Measurements from ENCODE around the gene KRTAP4-4. TPM values are rescaled to one million over a fixed set of nuclear protein-coding genes. Genes with fewer than 3 reads are reported as not detected.
"Not testable (repeated sequence)": the region's sequence is repeated elsewhere in the genome, so short reads cannot be mapped to it uniquely, and the experiment has no call there.

The KRTAP4-4 gene
- total RNA-seq, 4 donors from 2014 or later, result not detected

DNA sequence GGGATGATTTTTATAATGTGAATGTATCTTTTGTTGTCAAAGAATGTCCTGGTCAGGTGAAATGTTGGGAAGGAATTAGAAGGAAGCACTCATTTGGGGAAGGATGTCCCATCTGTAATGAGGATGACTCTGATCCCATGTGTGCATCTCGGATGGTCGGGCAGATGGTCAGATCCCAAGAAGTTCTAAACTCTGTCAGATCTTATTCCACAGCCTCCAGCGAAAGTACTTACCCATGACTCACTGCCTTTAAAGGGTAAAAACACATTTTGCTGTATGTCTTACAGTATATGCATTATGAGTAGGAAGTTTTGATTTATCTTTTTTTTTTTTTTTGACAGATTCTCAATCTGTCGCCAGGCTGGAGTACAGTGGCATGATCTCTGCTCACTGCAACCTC is 41.8 kb downstream of the KRTAP4-4 start:
- H3K27me3 ChIP-seq, result peaks cover 38% of the 10 kb centered on the region
- no peak overlapping the region for H3K4me3 ChIP-seq
- 67 to 90% methylated on average over 1 to 4 of the region's 4 CpGs for WGBS, 2 donors (ENCODE audit: low coverage in 1 of 2)
- H3K9me3 ChIP-seq, result no peaks in the 10 kb centered on the region
- no peak for ATAC-seq
- no peaks in the 10 kb centered on the region for H3K4me1 ChIP-seq
- H3K27ac ChIP-seq, result no peak overlapping the region
- TF ChIP-seq POLR2AphosphoS5 (IDR thresholded peaks at IDR 0.05), result no peak
- TF ChIP-seq POLR2A (IDR thresholded peaks at IDR 0.05), result no peak
- no peak for TF ChIP-seq CTCF (IDR thresholded peaks at IDR 0.05)
- no peak for TF ChIP-seq EP300 (IDR thresholded peaks at IDR 0.05)
- no peaks in the 10 kb centered on the region for H3K36me3 ChIP-seq

GRCh38 chr17:41117846-41118386 is 42.6 kb downstream of the KRTAP4-4 start, which contains the start of gene KRTAP4-11:
Gene KRTAP4-11, minus strand, starts transcription at chr17:41118373. Its CDS starts 58 bp downstream, at chr17:41118315.
- not testable (repeated sequence) for H3K27ac ChIP-seq, H3K36me3 ChIP-seq, ATAC-seq, H3K4me1 ChIP-seq, H3K4me3 ChIP-seq, H3K9me3 ChIP-seq
- 20 to 91% methylated on average over 2 to 4 of the region's 10 CpGs for WGBS, 2 donors (ENCODE audit: low coverage in 1 of 2)
- peaks cover 31% of the 10 kb centered on the region for H3K27me3 ChIP-seq

DNA sequence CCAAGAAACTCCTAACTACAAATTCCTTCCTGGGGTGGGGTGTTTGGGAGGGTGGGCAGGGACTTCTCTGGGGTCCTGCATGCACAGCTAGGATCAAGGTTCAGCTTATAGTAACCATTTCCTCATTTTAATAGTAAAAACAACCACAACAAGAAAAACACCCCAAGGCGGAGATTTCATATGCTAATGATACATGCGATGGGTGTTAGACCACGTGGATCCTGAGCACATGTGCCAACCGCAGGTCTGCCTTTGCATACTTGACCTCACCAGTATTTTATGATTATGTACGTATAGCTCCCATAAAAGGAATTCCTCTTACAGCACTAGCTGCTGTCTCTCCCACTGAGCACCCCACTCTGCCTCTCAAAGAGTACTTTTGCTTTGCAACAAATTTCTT is 44.3 kb downstream of the KRTAP4-4 start:
- 51 to 55% methylated on average over 5 of the region's 5 CpGs for WGBS, 2 donors (ENCODE audit: low coverage in 1 of 2)
- Histone ChIP-seq H3K4me1 (no peaks in the 10 kb centered on the region), H3K27ac (no peak overlapping the region), H3K4me3 (no peak overlapping the region), H3K9me3 (no peaks in the 10 kb centered on the region), H3K36me3 (no peaks in the 10 kb centered on the region), H3K27me3 (peaks cover 27% of the 10 kb centered on the region)
- TF ChIP-seq POLR2AphosphoS5 (IDR thresholded peaks at IDR 0.05) (no peak), EP300 (IDR thresholded peaks at IDR 0.05) (no peak), CTCF (IDR thresholded peaks at IDR 0.05) (no peak), POLR2A (IDR thresholded peaks at IDR 0.05) (no peak)
- no peak for ATAC-seq

DNA sequence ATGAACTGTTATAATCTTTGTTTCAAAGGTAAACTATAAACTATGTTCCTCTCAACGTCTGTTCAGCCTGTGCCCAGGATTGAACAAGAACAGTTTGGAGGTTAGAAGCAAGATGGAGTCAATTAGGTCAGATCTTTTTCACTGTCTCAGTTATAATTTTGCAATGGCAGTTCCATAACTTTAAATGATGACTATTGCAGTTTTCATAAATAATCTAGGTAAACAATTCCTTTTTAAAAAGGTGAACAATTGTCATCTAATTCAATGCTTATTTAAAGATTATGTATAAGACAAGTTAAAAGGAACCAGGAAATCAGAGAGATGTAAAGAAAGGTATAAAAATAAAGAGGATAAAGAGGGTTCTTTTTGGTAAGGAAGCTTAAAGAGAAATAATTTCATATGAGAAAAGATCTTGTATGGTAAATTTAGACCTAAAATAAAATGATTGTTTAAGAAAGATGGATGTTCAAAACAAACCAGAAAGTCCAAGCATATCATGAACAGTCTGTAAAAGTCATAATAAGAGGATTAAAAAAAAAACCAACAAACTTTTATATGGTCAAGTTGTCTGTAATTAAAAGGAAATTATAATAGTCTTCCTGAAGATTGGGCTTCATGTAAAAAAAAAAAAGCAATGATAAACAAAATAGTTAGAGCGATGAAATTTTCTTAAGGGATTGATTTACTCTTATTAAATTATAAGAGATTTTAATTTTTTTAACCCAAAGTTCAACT is 49.2 kb downstream of the KRTAP4-4 start:
- Histone ChIP-seq H3K4me3 (no peak overlapping the region), H3K27me3 (peaks cover 21% of the 10 kb centered on the region), H3K36me3 (no peaks in the 10 kb centered on the region), H3K27ac (no peak overlapping the region), H3K4me1 (no peaks in the 10 kb centered on the region), H3K9me3 (no peaks in the 10 kb centered on the region)
- no peak for ATAC-seq
- TF ChIP-seq EP300 (IDR thresholded peaks at IDR 0.05), result no peak
- TF ChIP-seq POLR2A (IDR thresholded peaks at IDR 0.05), result no peak
- no peak for TF ChIP-seq CTCF (IDR thresholded peaks at IDR 0.05)
- TF ChIP-seq POLR2AphosphoS5 (IDR thresholded peaks at IDR 0.05), result no peak
- 77 to 81% methylated on average over 2 of the region's 2 CpGs for WGBS, 2 donors (ENCODE audit: low coverage in 1 of 2)

Small RNAs within 50 kb of the gene (small RNA-seq; reads per million reads assigned to genes)
- gene KRTAP4-17P, result 0 reads per million in 4 donors

Other genes starting within 250 kb of the KRTAP4-4 start
- 1 to 10 TPM in 1 of 4 donors, not detected in 3; 6.1 TPM for gene KRT23, start 223.1 kb downstream of the KRTAP4-4 start, total RNA-seq
- not detected for gene KRT39, start 193.8 kb downstream of the KRTAP4-4 start, total RNA-seq
- not detected for gene KRT40, start 176.4 kb downstream of the KRTAP4-4 start, total RNA-seq
- not detected for gene KRTAP3-3, start 166.6 kb downstream of the KRTAP4-4 start, total RNA-seq
- not detected for gene KRTAP3-2, start 160.8 kb downstream of the KRTAP4-4 start, total RNA-seq
- not detected for gene KRTAP3-1, start 151.6 kb downstream of the KRTAP4-4 start, total RNA-seq
- gene KRTAP1-5, start 133.5 kb downstream of the KRTAP4-4 start, total RNA-seq, result not detected
- not detected for gene KRTAP1-4, start 130.6 kb downstream of the KRTAP4-4 start, total RNA-seq
- not detected for gene KRTAP1-3, start 125.9 kb downstream of the KRTAP4-4 start, total RNA-seq
- not detected for gene KRTAP1-1, start 119.3 kb downstream of the KRTAP4-4 start, total RNA-seq
- not detected for gene KRTAP2-1, start 113.4 kb downstream of the KRTAP4-4 start, total RNA-seq
- not detected for gene KRTAP2-2, start 105.5 kb downstream of the KRTAP4-4 start, total RNA-seq
- gene KRTAP2-3, start 100.6 kb downstream of the KRTAP4-4 start, total RNA-seq, result not detected
- gene KRTAP2-4, start 94.9 kb downstream of the KRTAP4-4 start, total RNA-seq, result not detected
- not detected for gene KRTAP4-7, start 76.6 kb downstream of the KRTAP4-4 start, total RNA-seq
- gene KRTAP4-8, start 62.6 kb downstream of the KRTAP4-4 start, total RNA-seq, result not detected
- gene KRTAP4-16, start 58.5 kb downstream of the KRTAP4-4 start, total RNA-seq, result not detected
- not detected for gene KRTAP4-9, start 55.4 kb downstream of the KRTAP4-4 start, total RNA-seq
- not detected for gene KRTAP4-11, start 42.4 kb downstream of the KRTAP4-4 start, total RNA-seq
- not detected for gene KRTAP4-12, start 36.6 kb downstream of the KRTAP4-4 start, total RNA-seq
- not detected for gene KRTAP4-6, start 20.2 kb downstream of the KRTAP4-4 start, total RNA-seq
- not detected for gene KRTAP4-5, start 10.9 kb downstream of the KRTAP4-4 start, total RNA-seq
- gene KRTAP4-3, start 7.5 kb upstream of the KRTAP4-4 start, total RNA-seq, result not detected
- not detected for gene KRTAP4-2, start 17.5 kb upstream of the KRTAP4-4 start, total RNA-seq
- gene KRTAP4-1, start 24.2 kb upstream of the KRTAP4-4 start, total RNA-seq, result not detected
- not detected for gene KRTAP9-1, start 29.1 kb upstream of the KRTAP4-4 start, total RNA-seq
- not detected for gene KRTAP9-2, start 65.9 kb upstream of the KRTAP4-4 start, total RNA-seq
- not detected for gene KRTAP9-3, start 71.7 kb upstream of the KRTAP4-4 start, total RNA-seq
- not detected for gene KRTAP9-8, start 77.3 kb upstream of the KRTAP4-4 start, total RNA-seq
- not detected for gene KRTAP9-4, start 88.9 kb upstream of the KRTAP4-4 start, total RNA-seq
- not detected for gene KRTAP9-9, start 94.6 kb upstream of the KRTAP4-4 start, total RNA-seq
- gene KRTAP9-6, start 104.6 kb upstream of the KRTAP4-4 start, total RNA-seq, result not detected
- under 1 TPM in 1 of 4 donors, not detected in 3; 0.66 TPM for gene KRTAP9-7, start 115.0 kb upstream of the KRTAP4-4 start, total RNA-seq
- not detected for gene KRTAP29-1, start 142.1 kb upstream of the KRTAP4-4 start, total RNA-seq
- gene KRTAP16-1, start 148.6 kb upstream of the KRTAP4-4 start, total RNA-seq, result not detected
- gene KRTAP17-1, start 155.0 kb upstream of the KRTAP4-4 start, total RNA-seq, result not detected
- gene KRT33A, start 190.1 kb upstream of the KRTAP4-4 start, total RNA-seq, result not detected
- gene KRT33B, start 209.1 kb upstream of the KRTAP4-4 start, total RNA-seq, result not detected
- under 1 TPM in 1 of 4 donors, not detected in 3; 0.27 TPM for gene KRT34, start 221.6 kb upstream of the KRTAP4-4 start, total RNA-seq
- not detected for gene KRT31, start 236.9 kb upstream of the KRTAP4-4 start, total RNA-seq